ENCODE results near the gene BPIFB6.

BPIFB6 gene

GRCh38 chr20:32997431-32997830, 34.0 kb upstream of the BPIFB6 start:
- Histone ChIP-seq H3K27me3 (peaks cover 0 to 3% of the 10 kb centered on the region in 2 donors), H3K4me3 (no peak overlapping the region), H3K36me3 (no peaks in the 10 kb centered on the region), H3K27ac (no peak overlapping the region), H3K4me1 (no peaks in the 10 kb centered on the region), H3K9me3 (no peaks in the 10 kb centered on the region)
- intact Hi-C loops (cut with DNase I; ENCODE audit: low total_unique reads), result no loop called here
- DNase-seq, result no peak
- no peak for TF ChIP-seq CTCF (IDR thresholded peaks at IDR 0.05)

GRCh38 chr20:32999603-33000250, 31.7 kb upstream of the BPIFB6 start:
- H3K4me1 ChIP-seq, result no peaks in the 10 kb centered on the region
- H3K4me3 ChIP-seq, result no peak overlapping the region
- H3K27me3 ChIP-seq, result peaks cover 0 to 3% of the 10 kb centered on the region in 2 donors
- H3K9me3 ChIP-seq, result peaks cover 0 to under 1% (median 0%) of the 10 kb centered on the region in 3 donors
- intact Hi-C loops (cut with DNase I; ENCODE audit: low total_unique reads), result no loop called here
- TF ChIP-seq CTCF (IDR thresholded peaks at IDR 0.05), result no peak
- no peak for DNase-seq
- H3K27ac ChIP-seq, result no peak overlapping the region
- H3K36me3 ChIP-seq, result no peaks in the 10 kb centered on the region

- Histone ChIP-seq H3K4me1 (no peaks in the 10 kb centered on the region), H3K27me3 (peaks cover 0 to 3% of the 10 kb centered on the region in 2 donors), H3K27ac (no peak overlapping the region), H3K4me3 (no peak overlapping the region), H3K36me3 (no peaks in the 10 kb centered on the region), H3K9me3 (peaks cover 0 to 5% (median 0%) of the 10 kb centered on the region in 3 donors)
- intact Hi-C loops (cut with DNase I; ENCODE audit: low total_unique reads), result no loop called here
- TF ChIP-seq CTCF (IDR thresholded peaks at IDR 0.05), result no peak
- DNase-seq, result no peak
Measured at GRCh38 chr20:33000802-33001466, 30.5 kb upstream of the BPIFB6 start.

- no peak overlapping the region for H3K27ac ChIP-seq
- H3K4me3 ChIP-seq, result no peak overlapping the region
- H3K36me3 ChIP-seq, result no peaks in the 10 kb centered on the region
- H3K9me3 ChIP-seq, result peaks cover 0 to 5% (median 0%) of the 10 kb centered on the region in 3 donors
- no peak for TF ChIP-seq CTCF (IDR thresholded peaks at IDR 0.05)
- no peak for DNase-seq
- peaks cover 0 to 6% of the 10 kb centered on the region in 2 donors for H3K27me3 ChIP-seq
- intact Hi-C loops (cut with DNase I; ENCODE audit: low total_unique reads), result no loop called here
- no peaks in the 10 kb centered on the region for H3K4me1 ChIP-seq
Measured at GRCh38 chr20:33002087-33002808, 29.2 kb upstream of the BPIFB6 start.

GRCh38 chr20:33004141-33004751, 27.2 kb upstream of the BPIFB6 start, which contains the start of gene SUN5:
Gene SUN5, minus strand, starts transcription at chr20:33004433. Its CDS starts 93 bp downstream, at chr20:33004340.
- no peaks in the 10 kb centered on the region for H3K36me3 ChIP-seq
- intact Hi-C loops (cut with DNase I; ENCODE audit: low total_unique reads), result no loop called here
- no peak for TF ChIP-seq CTCF (IDR thresholded peaks at IDR 0.05)
- no peak for DNase-seq
- H3K4me1 ChIP-seq, result no peaks in the 10 kb centered on the region
- no peak within 1 kb of the TSS for H3K27ac ChIP-seq
- H3K27me3 ChIP-seq, result peaks cover 0 to 3% of the 10 kb centered on the region in 2 donors
- H3K9me3 ChIP-seq, result peaks cover 0 to 5% (median 0%) of the 10 kb centered on the region in 3 donors
- no peak within 1 kb of the TSS for H3K4me3 ChIP-seq

All from tibial artery (tissue), 4 donors.